GM18873 (cell line): ENCODE data around the gene RUVBL2.
"Not testable (repeated sequence)": the region's sequence is repeated elsewhere in the genome, so short reads cannot be mapped to it uniquely, and the experiment has no call there.

Experiments used
- ATAC-seq: cut with Tn5 transposase; IDR thresholded peaks from one replicate; pipeline ENCODE4 v1.9.1; 2021; ENCODE audit warnings: mild to moderate bottlenecking, moderate library complexity, moderate number of reproducible peaks; ENCODE audit not compliant: unreplicated experiment, low FRiP score

Gene RUVBL2

DNA sequence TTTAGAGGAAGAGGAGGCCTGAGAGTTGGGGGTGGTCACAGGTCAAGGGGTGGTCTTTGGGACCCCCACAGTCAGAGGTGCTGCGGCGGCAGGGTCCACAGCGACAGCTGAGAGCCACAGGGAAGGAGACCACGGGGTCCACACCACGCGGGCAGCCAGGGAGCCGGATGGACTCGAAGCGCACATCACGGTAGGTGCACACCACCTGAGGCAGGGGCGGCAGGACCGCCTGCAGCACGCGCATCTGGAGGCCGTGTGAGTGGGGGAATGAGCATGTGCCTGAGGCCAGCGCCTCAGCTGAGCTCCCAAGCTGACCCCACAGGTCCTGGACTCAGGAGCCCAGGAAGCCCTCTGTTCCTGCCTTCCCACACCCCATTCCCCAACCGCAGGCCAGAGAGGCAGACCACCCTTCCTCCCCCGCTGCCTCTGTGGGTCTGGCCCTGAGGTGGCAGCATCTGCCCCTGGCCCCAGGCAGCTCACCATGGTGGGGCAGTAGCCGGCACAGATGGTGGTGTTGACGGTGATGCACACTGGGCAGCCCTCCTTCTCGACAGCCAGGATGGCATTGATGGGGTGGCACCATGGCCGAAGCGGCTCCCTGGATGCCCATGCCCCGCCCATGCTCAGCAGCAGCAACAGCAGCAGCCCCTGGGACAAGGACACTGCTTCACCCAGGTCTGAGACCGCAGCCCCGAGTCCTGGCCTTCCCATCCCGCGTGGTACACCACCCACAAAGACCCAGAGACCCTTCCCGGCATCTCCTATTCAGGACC is 22.6 kb downstream of the RUVBL2 start:
- no peak for ATAC-seq

DNA sequence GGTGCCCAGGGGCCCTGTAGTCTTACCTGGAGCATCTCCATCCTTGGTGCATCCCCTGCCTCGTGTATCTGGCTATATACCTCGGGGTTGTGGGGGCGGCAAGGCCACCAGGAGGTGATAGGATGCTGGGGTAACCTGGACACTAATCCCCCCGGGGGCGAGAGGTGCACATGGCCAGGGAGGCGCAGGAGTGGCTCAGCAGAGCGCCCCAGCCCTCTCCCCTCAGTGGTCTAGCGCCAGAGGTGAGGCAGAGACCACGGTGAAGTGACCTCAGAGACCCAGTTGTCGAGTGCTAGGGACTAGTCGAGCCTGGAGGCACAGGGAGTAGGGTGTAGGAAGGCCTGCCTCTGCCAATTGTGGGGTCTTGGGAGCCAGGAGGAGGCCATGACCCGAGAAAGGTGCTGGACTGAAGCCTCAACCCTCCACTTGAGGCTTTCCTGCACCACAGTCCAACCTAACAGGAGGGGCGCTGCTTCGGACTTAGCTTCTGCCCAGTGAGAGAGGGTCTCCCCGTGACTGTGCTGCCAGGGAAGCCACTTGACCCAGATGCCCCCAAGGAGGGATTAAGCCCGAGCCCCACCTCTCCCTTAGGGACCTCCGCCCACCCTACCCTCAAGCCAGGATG is 23.5 kb downstream of the RUVBL2 start, which contains the start of gene LHB:
Gene LHB, minus strand, starts transcription at position 51 of the 625 bp plus-strand sequence. Its CDS starts 10 bp downstream, at position 41.
- ATAC-seq: no peak

DNA sequence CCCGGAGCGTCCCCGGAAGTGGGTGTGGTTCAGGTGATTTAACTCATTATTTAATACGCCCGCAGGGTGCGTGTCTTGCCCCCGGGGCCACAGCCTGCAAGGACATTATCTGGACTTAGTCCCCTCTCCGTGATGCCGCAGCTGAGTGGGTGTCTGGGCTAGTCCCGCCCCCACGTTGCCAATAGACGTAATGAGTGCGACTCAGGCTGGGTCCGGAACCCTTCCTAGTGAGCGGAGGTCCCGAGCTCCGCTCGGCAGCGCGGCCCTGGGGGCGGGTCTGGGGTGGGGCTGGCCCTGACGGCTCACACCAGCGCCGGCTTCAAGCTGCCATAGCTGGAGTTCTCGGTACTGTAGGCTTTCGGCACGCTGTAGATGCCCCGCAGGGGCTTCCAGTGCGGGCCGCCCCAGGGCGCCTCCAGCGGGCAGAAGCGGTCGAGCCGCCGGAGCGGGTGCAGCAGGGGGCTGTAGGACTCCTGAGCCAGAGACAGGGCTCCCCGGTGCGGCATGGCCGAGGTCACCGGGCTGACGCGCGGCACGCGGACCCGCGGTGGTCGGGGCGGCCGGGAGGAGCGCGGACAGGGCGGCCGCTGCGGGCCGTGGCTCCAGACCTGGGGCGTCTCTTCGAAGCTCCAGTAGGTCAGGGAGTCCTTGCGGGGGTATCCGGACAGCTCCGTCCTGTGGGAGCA is 24.1 kb downstream of the RUVBL2 start:
- ATAC-seq: no peak

DNA sequence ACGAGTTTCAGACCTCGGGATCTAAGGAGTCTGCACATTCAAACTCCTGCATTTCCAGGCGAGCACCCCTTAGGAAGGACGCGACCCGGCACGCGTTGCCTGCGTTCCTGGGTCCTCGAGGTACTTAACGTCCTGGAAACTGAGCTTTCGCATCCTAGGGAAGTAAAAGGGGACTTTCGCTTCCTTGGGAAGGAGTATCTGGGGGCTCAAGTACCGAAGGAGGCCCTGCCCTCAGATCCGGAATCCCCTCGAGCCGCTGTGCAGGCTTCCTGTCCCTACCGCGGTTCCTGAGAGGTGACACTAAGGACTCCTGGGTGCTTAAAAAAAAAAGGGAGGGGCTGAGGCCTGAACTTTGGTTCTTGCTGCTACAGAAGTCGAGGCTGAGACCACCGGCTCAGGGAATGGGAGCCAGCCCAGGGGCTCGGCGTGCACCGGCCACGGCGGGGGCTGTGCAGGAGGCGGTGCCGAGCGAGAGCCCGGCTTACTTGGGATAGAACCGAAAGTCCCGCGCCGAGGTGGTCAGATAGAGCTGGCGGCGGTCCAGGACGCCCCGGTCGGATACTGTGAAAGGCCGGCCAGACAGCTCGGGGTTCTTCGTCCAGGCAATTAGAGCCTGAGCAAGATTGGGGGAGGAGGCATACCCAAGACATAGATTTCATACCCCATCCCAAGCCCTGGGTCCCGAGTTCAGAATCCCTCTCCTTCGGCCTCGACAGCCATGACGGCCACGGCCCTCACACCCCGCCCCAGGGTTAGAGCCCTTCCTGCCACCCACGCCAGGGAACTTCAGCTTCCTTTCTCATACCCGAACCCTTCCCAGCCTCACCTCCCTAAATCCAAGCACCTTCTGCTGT is 24.9 kb downstream of the RUVBL2 start:
- not testable (repeated sequence) for ATAC-seq

DNA sequence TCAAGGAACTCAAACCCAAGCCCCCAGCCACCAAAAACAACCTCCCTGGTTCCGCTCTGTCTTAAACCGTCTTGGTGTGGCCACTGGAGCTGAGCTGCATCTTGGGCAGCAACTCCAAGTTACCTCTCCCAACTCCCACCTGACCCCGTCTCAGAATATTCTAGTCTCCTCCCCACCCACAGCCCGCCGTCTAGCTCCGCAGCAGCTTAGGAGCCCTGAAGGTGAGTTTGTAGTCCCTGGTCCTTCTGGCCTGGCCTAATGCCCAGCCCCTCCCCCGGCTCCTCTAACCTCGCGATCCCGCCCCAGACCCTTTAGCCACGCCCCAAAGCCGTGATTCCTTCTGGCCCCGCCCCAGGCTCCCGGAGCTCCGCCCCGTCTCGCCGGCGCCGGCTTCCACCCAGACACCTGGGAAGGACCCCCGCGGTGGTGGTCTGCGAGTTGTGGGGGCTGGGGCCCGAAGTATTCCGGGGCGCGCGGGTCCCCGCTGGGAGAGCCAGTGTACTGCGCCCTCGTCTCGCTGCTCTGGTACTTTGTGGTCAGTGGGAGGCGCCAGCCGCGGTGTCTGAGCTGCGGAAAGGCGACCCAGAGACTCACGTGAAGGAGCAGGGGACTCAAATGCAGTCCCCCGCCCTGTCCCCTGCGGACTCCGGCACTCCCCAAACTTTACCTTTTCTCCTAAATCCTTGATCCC is 25.7 kb downstream of the RUVBL2 start:
- no peak for ATAC-seq

DNA sequence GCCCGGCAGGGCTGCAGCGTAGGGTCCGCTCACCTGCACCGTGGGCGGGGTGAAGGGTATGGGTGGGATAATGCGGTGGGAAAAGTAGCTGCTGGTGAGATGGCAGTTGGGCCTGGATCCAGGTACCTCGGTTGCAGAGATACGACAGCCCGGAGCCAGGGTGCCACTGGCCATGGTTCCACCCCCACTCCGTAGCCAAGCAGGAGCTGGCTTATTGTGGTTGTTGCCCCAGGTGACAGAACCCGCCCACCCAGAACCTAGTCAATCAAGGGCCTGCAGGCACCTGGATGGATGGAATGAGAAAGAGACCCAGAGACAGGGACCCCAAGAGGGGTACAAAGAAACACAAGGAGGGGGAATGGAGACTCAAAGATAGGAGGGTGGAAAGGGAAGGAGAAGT is 26.7 kb downstream of the RUVBL2 start:
- ATAC-seq: no peak

DNA sequence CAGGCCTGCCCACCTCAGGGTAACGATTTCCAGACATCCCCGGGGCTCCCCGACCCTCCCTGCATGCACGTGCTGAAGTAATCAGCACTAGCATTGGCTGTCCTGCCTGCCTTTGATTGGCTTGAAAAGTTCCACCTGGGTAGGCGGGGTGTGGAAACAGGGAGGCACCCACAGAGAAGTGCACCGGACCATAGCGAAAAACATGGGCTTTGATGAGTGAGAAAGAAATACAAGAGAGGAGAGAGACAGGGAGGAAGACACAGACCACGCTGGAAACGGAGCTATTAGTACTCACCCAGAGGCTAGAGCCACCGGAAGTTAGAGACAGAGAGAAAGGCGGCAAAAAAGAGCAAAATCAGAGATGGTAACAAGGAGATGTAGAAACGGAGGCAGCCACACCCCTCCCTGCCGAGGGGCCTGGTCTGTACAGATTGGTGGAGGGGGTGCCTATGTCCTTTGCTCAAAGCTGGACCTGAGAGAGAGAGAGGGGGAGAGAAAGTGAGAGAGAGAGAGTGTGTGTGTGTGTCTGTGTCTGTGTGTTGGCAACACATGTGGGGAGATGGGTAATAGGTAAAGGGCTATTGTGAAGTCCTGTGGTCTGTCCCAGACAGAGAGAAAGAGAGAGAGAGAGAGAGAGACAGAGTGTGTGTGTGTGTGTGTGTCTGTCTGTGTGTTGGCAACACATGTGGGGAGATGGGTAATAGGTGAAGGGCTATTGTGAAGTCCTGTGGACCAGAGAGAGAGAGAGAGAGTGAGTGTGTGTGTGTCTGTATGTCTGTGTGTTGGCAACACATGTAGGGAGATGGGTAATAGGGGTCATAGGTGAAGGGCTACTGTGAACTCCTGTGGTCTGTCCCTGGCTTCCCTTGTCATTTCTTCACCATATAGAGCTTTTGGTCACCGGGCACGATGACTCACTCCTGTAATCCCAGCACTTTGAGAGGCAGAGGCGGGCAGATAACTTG is 27.5 kb downstream of the RUVBL2 start:
- ATAC-seq: no peak

DNA sequence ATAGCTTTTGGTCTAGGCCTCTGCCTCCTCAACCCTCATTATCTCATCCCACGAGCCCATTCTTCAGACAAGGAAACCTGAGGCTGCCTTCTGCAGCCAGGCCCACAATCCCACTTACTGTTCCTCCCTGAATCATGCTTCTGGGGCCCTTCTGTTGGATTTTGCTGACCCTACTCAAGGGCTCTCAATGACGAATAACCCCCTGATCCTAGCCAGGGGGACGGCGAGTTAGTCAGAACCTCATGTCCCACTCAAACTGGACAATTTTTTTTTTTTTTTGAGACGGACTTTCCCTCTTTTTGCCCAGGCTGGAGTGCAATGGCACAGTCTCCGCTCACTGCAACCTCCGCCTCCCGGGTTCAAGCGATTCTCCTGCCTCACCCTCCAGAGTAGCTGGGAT is 28.4 kb downstream of the RUVBL2 start:
- ATAC-seq: no peak

DNA sequence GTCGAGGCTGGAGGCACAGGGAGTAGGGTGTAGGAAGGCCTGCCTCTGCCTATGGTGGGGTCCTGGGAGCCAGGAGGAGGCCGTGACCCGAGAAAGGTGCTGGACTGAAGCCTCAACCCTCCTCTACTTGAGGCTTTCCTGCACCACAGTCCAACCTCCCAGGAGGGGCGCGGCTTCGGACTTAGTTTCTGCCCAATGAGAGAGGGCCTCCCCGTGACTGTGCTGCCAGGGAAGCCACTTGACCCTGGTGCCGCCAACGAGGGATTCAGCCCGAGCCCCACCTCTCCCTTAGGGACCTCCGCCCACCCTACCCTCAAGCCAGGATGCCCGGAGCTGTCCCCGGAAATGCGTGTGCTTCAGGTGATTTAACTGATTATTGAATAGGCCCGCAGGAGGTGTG is 30.5 kb downstream of the RUVBL2 start, which contains the start of gene CGB3:
Gene CGB3, minus strand, starts transcription at position 101 of the 400 bp plus-strand sequence. CDS start 362 bp downstream, outside the sequence.
- ATAC-seq: not testable (repeated sequence)

DNA sequence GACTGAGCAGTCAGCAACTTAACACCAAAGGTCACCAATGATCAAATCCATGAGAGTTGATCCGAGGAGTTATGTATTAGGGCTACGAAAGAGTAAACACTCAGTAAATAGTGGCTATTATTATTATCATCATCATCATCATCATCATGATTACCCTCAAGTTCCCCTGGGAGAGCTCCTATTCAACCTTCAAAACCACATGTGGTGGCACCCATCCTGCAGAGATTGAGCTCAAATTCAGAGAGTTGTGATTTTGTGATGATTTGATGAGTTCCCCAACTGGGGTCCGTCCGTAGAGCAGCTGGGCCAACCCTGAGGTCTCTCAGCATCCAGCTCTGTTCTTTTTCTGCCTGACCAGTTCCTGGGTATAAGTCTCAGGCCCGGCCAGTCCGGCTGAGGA is 31.4 kb downstream of the RUVBL2 start:
- ATAC-seq: not testable (repeated sequence)

DNA sequence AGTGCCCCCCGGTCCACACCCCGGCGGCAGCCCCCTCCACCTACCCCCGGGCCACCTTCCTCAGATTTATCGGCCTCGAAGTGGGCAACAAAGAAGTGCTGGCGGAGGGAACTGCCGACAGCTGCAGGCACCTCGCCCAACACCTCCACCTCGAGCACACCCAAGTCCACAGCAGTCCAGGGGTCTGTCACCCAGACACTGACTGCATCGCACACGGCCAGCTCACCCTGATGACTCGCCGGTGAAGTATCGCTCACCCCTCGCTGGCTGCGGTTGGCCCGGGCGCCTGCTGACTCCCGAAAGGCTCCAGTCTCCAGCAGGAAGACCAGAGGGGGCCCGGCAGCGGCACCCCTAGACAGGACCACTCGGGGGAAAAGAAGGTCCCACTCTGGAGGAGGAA is 31.9 kb downstream of the RUVBL2 start:
- ATAC-seq: not testable (repeated sequence)

DNA sequence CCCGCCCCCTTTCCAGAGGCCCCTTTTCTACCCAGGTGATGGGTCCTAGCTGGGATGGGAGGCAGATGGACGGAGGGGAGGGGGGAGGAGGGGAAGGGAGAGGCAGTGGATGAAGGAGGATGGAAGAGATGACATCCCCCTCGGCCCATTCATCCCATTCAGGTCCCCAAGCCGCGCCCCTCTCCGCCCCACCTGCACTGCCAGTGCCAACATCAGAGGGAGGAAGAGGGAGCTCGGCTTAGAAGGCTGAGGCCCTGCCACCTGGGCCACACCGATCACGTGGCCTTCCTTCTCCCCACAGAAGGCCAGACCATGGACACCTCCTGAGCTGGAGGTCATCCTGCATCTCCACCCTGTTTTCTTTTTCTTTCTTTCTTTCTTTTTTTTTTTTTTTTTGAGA is 35.0 kb downstream of the RUVBL2 start:
- not testable (repeated sequence) for ATAC-seq

DNA sequence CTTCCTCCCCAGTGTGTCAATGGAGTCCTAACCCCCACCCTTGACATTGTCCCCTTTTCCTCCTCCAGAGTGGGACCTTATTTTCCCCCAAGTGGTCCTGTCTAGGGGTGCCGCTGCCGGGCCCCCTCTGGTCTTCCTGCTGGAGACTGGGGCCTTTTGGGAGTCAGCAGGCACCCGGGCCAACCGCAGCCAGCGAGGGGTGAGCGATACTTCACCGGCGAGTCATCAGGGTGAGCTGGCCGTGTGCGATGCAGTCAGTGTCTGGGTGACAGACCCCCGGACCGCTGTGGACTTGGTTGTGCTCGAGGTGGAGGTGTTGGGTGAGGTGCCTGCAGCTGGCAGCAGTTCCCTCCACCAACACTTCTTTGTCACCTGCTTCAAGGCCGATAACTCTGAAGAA is 36.1 kb downstream of the RUVBL2 start:
- not testable (repeated sequence) for ATAC-seq

DNA sequence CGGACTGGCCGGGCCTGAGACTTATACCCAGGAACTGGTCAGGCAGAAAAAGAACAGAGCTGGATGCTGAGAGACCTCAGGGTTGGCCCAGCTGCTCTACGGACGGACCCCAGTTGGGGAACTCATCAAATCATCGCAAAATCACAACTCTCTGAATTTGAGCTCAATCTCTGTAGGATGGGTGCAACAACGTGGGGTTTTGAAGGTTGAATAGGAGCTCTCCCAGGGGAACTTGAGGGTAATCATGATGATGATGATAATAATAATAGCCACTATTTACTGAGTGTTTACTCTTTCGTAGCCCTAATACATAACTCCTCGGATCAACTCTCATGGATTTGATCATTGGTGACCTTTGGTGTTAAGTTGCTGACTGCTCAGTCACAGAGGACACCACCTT is 36.6 kb downstream of the RUVBL2 start:
- ATAC-seq: not testable (repeated sequence)

DNA sequence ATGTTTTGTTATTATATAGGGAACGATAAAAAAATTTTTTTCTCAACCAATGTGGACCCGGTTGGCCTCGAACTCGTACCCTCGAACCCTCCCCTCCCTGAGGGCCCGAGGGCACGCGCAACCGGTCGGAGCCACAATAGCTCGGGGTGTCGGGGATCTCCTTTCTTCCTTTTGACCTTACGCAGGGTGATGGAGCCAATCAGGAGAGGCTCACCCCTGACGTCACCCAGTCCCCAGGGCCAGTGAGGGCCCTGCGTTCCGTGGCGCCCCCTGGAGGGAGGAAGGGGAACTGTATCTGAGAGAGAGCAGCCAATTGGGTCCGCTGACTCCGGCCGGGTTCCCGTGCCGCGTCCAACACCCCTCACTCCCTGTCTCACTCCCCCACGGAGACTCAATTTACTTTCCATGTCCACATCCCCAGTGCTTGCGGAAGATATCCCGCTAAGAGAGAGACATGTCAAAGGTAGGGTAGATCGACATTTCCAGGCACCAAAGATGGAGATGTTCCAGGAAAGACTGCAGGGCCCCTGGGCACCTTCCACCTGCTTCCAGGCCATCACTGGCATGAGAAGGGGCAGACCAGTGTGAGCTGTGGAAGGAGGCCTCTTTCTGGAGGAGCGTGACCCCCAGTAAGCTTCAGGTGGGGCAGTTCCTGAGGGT is 38.1 kb downstream of the RUVBL2 start, which contains the start of gene CGB2:
Gene CGB2, plus strand, starts transcription at position 249 of the 660 bp plus-strand sequence. Its CDS starts 206 bp downstream, at position 455.
- ATAC-seq: not testable (repeated sequence)

DNA sequence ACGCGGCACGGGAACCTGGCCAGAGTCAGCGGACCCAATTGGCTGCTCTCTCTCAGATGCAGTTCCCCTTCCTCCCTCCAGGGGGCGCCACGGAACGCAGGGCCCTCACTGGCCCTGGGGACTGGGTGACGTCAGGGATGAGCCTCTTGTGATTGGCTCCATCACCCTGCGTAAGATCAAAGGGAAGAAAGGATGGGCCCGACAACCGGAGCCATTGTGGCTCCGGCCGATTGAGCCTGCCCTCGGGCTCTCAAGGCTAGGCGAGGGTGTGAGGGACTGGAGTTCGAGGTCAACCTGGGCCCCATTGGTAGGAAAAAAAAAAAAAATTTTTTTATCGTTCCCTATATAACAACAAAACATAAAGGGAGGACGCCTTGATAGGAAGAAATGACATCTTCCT is 43.1 kb downstream of the RUVBL2 start, which contains the start of gene CGB1:
Gene CGB1, minus strand, starts transcription at position 81 of the 400 bp plus-strand sequence. CDS start 184 bp downstream, outside the sequence.
- not testable (repeated sequence) for ATAC-seq

DNA sequence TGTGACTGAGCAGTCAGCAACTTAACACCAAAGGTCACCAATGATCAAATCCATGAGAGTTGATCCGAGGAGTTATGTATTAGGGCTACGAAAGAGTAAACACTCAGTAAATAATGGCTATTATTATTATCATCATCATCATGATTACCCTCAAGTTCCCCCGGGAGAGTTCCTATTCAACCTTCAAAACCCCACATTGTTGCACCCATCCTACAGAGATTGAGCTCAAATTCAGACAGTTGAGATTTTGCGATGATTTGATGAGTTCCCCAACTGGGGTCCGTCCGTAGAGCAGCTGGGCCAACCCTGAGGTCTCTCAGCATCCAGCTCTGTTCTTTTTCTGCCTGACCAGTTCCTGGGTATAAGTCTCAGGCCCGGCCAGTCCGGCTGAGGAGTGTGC is 44.4 kb downstream of the RUVBL2 start:
- ATAC-seq: not testable (repeated sequence)
